Measurements from ENCODE around the gene ALDH1A3. TPM values are rescaled to one million over a fixed set of nuclear protein-coding genes. Genes with fewer than 3 reads are reported as not detected.

ALDH1A3 gene
- total and polyA plus RNA-seq, 2 experiments from 2014 or later, result 4.0 to 19.8 TPM

GRCh38 chr15:100901296-100901695, 21.7 kb downstream of the ALDH1A3 start (continued):
- TF ChIP-seq NANOG (IDR thresholded peaks at IDR 0.05; ENCODE audit: borderline replicate concordance) (no peak), ZNF114 (CRISPR knock-in tag; IDR thresholded peaks at IDR 0.05) (no peak), ZNF331 (CRISPR knock-in tag; IDR thresholded peaks at IDR 0.05; ENCODE audit: low read depth) (no peak), POLR2AphosphoS5 (IDR thresholded peaks at IDR 0.05; ENCODE audit: low read depth) (no peak), STAT1 (IDR thresholded peaks at IDR 0.05; ENCODE audit: unreplicated experiment) (no peak), CTCF (conservative IDR thresholded peaks at IDR 0.05; ENCODE audit: low read depth in 2 of 2) (no peak)

- H3K27ac ChIP-seq (ENCODE audit: low read depth), result no peak overlapping the region
Observed at GRCh38 chr15:100901702-100902435, 22.2 kb downstream of the ALDH1A3 start.

More at GRCh38 chr15:100901702-100902435, 22.2 kb downstream of the ALDH1A3 start:
- Histone ChIP-seq H4K20me1 (replicated peaks; ENCODE audit: insufficient read depth) (no peaks in the 10 kb centered on the region), H3K79me2 (replicated peaks; ENCODE audit: insufficient read depth) (no peaks in the 10 kb centered on the region), H3K4me2 (no peak overlapping the region), H3F3A (replicated peaks; ENCODE audit: low read depth) (no peaks in the 10 kb centered on the region), H3K27me3 (ENCODE audit: insufficient read depth) (no peaks in the 10 kb centered on the region), H3K9me2 (ENCODE audit: insufficient read depth) (no peaks in the 10 kb centered on the region), H3K4me3 (no peak overlapping the region), H3K4me1 (ENCODE audit: insufficient read depth) (no peaks in the 10 kb centered on the region; the same call in 1 of the 2 replicates), H3K36me3 (ENCODE audit: insufficient read depth) (no peaks in the 10 kb centered on the region), H2AFZ (no peak overlapping the region)
- no peak overlapping the region for H3K4me3 Mint-ChIP-seq
- DNase-seq (ENCODE audit: low spot score) (no peak), ATAC-seq (no peak)
- H3K27ac Mint-ChIP-seq, result no peak overlapping the region
- TF ChIP-seq ZNF331 (CRISPR knock-in tag; IDR thresholded peaks at IDR 0.05; ENCODE audit: low read depth), result no peak
- no peak for TF ChIP-seq REST (IDR thresholded peaks at IDR 0.05; ENCODE audit: unreplicated experiment)
- TF ChIP-seq JUNB (IDR thresholded peaks at IDR 0.05; ENCODE audit: unreplicated experiment), result no peak
- no peak for TF ChIP-seq CTCF (conservative IDR thresholded peaks at IDR 0.05; ENCODE audit: low read depth in 2 of 2)
- TF ChIP-seq EZH2 (IDR thresholded peaks at IDR 0.05; ENCODE audit: low read depth, unreplicated experiment), result no peak
- no peaks in the 10 kb centered on the region for H3K36me3 Mint-ChIP-seq (ENCODE audit: low read depth)
- H3K27me3 Mint-ChIP-seq (ENCODE audit: insufficient read depth, low read depth, poor library complexity), result peaks cover 9% of the 10 kb centered on the region
- no peaks in the 10 kb centered on the region for H3K9me3 Mint-ChIP-seq
- H3K4me1 Mint-ChIP-seq, result peaks cover 17% of the 10 kb centered on the region
